NCI-H2196 (cell line): ENCODE data around the gene PIPOX.
A peak's percentile ranks its signal among the peaks of the same experiment; 100 is the strongest.

ENCODE experiments used
- DNase-seq: peaks from one replicate; lab custom pipeline; 2025; ENCODE audit not compliant: unreplicated experiment; lab: John Stamatoyannopoulos, UW

The PIPOX gene, protein sequence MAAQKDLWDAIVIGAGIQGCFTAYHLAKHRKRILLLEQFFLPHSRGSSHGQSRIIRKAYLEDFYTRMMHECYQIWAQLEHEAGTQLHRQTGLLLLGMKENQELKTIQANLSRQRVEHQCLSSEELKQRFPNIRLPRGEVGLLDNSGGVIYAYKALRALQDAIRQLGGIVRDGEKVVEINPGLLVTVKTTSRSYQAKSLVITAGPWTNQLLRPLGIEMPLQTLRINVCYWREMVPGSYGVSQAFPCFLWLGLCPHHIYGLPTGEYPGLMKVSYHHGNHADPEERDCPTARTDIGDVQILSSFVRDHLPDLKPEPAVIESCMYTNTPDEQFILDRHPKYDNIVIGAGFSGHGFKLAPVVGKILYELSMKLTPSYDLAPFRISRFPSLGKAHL

DNA sequence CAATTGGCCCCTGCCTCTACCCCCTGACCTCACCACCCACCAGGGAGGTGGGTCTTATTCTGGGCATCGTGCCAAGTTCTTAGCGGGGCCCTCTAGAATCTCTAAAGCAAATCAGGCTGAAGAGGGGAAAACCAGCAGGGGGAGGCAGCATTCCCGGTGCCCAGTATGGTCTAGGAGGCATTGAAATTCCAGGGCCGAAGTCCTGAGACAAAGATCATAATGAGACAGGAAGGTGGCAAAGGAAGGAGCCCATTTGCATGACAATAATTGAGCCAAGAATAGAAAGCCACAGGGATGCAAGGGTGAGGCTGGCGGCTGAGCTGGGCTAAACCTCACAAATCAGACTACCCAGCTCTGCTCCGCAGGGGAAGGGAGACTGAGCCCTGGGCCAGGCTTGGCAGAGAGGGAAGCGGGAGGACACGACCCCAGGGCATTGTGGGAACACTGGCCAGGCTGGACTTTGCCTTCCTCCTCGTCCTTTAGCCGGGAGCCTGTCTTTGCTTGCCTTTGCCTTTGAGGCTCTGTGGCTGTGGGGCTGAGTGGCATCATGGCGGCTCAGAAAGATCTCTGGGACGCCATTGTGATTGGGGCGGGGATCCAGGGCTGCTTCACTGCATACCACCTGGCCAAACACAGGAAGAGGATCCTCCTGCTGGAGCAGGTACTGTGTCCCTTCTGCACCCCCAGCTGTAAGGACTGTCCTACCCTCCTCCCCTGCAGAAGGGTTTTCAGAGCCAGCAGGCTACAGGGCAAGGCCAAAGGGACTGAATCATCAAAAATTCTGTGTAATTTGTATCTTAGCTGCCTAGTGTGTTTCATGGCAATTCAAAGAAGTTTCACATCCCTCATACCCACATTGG is at the start of gene PIPOX:
TSS of gene PIPOX (plus strand) at position 463 of the 860 bp plus-strand sequence. CDS start at position 548, 85 bp downstream.
- peak; percentile 37 for DNase-seq

DNA sequence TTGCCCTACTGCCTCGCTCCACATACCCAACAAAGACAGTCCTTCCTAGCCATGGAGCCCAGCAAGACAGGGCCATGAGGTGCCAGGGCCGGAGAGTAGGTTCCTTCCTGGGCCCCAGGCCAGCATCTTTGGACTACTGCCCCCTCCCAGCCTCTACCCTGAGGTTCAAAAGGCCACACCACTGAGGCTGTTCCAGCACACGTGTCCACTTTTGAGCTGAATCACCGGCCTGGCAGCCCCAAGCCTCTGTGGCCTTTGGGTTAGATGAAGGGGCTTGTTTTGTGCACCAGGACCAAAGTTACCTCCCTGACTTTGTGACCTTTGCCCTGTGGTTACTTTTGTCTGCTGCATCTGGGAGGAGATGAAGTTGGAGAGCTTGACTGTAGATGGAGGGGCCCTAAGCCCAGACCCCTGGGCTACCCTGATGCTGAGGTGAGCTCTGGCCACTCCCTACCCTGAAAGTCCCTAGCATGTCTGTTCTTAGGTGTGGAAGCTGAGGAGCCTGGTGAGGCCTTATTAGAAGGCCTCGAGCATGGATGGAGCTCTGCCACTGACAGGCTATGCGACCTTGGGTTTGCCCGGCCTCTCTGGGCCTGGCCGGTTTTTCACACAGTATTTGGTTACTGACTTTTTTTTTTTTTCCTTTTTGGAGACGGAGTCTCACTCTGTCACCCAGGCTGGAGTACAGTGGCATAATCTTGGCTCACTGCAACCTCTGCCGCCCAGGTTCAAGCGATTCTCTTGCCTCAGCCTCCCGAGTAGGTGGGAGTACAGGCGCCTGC is 49.1 kb upstream of the PIPOX start:
- no peak for DNase-seq

DNA sequence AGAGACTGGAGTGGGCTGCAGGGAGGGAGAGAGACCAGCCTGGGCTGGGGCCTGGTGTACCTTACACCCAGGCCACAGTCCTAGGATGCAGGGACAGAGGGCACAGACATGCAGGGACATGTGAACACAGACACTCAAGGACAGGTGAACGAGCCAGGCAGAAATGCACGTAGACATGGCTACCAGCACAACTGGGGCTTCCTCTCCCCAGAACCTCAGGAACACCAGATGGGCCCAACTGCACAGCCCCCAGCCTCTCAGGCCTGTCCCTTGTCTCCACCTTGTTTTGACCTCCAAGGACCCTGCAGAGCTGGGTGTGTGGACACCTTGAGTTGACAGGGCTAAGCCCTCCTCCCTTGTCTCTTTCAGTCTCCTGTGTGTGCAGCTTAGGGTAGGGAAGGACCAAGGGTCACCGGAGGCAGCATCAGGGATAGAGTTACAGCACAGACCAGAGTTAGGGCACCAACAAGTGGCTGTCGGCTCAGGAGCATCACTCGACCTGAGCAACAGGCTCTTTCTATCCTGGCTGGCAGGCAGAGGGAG is 46.3 kb upstream of the PIPOX start:
- DNase-seq: no peak

DNA sequence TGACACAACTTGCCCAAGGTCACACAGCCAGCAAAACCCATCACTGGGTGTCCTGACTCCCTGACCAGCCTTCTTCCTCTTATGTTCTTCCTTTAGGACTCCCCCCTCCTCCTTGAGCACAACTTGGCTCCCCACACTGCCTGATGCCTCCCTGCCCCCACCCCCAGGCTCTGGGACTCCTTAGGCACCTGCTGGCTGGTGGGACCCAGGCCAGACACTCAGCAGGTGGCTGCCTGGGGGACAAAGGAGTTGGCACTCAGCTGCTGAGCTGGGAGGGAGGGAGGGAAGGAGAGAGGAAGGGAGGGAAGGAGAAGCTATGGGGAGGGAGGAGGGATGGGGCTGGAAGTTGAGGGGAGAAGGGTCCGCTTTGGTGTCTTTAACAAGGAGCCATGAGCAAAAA is 45.1 kb upstream of the PIPOX start:
- peak; percentile 74 for DNase-seq

DNA sequence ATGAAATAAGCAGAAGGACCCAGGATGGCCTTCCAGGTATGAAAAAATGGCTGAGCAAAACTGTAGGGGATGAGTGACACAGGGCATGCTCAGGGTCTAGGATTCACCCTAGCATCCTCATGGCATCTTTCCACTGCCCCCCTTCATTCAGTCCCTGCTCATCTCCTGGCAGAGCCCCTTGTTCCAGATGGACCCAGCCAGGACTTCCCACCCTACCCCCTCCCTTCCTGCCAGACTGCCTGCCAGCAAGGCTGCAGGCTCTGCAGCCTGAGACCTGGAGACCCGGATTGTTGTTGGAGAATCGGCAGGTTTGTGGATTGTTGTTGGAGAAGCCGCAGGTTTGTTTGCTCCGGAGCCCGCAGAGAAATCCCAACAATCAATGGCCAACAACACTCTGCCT is 43.7 kb upstream of the PIPOX start:
- DNase-seq: no peak

DNA sequence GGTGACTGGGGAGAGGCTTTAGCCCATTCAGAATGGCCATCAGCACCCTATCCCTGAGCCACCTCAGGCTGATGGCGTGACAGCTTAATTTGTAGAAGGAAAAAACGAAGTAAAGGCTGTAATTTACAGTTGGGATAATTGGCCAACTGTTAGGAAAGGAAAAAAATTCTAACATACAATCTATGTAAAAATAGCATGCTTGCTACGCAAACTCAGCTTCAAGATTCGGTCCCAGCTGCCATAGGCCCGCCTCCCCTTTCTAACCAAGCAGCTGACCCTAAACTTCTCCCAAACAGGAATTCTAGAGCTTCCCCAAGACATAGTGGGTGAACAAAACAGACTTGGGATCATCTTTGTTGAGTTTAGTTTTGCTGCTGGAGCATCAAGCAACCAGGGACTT is 42.0 kb upstream of the PIPOX start:
- no peak for DNase-seq

DNA sequence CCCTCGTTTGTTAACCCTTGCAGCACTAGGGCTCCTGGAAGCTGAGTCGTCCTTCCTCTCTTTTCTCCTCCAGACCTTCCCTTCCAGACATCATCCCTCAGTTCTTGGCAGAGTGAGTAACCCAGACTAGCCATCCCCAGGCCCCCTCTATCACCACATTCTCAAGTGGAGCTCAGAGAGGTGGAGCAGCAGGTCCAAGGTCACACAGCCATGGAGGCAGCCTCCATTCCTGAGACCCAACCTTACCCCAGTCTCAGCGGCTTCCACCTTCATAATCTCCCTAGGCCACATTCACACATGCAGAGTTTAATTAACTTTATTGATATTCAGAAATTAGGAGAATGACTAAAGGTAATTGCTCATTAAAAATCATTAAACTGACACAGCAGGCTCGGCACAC is 40.1 kb upstream of the PIPOX start:
- no peak for DNase-seq

DNA sequence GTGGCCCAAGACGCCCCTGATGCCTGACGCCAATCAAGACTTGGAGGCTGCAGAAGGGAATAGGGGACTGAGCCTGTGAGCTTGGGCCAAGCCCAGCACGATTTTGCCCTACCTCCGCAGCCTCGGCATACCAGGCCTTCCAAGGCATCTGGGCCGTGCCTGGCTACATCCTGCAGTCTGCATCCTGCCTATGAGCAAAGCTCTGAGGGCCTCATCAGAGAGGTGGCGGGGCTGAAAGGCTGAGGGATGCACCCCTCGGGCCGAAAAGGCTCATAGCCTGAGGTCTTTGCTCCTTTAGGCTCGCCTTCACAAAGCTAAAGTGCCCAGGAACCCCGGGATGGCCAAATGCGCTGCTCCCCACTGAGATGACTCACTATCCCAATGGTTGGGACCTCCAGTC is 39.7 kb upstream of the PIPOX start:
- no peak for DNase-seq

DNA sequence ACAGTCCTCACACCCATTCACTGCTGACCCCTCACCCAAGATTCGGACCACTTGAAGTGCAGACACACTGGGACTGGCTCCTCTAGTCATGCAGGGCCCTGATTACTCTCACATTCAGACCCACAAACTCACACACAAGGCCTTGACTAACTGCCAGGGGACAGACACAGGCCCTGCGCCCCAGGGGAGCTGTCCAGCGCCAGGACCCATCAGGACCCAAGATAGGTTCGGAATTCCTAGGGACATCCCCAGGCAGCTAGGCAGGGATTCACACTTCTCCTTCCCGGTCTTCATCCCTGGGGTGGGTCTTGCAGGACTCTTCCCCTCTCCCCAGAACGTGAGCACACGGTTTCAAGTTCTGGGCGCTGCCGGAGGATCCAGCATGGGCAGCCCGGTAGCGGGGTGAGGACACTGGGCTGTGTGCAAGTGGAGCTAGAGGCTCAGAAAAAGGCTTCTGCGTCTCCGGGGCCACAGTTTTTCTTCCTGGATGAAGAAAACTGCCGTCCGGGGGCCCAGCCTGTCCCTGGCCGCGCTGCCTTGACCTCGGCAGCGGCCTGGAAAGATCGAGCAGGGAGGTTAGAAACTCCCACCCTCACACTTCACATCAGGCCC is 38.8 kb upstream of the PIPOX start:
- no peak for DNase-seq

DNA sequence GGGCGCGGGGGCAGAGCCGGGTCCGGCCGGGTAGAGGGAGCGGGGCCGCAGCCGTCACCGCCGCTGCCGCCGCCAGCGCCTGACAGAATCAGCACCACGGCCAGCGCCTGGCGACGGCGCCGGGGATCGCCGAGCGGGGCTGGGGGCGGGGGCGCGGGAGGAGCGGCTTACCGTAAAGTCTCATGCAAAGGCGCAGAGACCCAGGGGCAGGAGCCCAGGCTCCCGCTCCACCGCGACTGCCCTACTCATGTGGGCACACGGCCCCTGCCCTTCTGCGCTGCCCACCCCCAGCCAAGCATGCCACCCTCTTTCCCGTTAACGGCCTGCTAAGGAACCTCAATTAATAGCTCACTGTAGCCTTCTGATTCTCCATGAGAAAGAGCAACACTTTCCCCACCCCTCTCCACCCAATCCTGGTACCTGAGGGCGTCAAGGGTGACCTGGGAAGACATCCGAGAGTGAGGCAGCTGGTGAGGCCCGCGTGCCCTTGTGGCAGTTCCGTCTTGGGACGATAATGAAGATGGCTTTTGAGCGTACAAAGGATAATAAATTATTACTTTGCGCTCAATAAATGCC is 36.9 kb upstream of the PIPOX start, which contains the start of gene SEZ6:
TSS of gene SEZ6 (minus strand) at position 98 of the 576 bp plus-strand sequence. CDS start 164 bp downstream, outside the sequence.
- DNase-seq: peak; percentile 56

DNA sequence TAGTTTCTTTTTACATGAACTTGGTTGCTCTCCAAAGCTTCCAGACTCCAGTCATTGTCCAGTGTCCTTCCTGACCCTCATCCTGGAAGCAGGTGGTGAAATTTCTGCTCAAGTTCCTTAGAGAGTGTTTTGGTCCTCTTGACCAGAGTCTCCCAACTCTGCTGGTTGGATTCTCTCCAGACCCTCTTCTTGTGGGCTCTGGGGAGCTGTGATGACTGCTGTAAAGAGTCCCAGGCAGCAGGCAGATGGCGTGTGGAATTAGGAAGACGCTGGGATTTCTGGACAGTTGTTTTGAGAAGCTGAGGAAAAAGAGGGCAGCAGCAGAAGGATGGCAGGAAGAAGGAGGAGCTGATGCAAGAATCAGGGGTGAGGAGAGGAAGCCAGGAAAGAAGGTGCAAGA is 35.5 kb upstream of the PIPOX start:
- no peak for DNase-seq

DNA sequence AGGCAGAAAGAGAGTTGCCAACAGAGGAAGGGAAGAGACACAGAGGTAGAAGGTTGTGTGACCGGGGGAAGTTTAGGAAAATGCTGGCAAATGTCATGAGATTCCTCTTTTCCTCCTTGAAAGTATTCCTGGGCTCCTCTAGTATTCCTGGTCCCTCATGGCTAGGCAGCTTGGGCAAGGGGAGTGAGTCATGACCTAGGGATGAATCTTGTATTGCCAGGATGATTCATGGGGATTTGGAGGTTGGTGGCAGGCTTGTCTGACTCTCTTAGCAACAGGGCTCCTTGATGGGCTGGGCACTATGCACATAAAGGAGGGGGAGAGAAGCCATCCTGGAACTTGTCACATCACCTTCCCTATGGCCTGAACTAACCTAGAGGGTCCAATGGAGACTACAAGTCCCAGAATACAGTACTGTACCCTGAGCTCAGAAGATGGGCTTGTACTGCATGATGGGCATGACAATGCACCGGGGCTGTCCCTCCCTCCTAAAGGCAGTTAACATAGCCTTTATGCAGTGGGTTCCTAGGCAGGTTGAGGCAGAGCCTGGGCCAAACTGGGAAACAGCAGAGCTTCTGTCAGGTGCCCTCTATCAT is 35.0 kb upstream of the PIPOX start:
- no peak for DNase-seq

DNA sequence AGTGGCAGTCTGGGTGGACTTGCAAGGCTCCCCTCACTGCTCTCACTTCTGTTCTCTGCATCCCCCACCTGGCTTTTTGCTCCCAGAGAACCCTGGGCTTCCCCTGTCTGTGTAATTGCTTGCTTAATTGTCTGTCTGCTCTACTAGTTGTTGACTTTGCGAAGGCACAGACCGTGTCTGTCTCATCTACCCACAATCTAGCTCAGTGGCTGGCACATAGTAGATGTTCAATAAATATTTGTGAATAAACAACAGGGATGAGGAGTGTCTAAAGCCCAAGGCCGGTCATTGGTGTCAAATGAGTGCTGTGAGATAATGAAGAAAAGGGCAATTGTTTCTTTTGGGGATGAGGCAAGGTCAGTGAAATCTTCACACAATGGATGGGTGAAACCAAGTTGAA is 34.4 kb upstream of the PIPOX start:
- DNase-seq: no peak

DNA sequence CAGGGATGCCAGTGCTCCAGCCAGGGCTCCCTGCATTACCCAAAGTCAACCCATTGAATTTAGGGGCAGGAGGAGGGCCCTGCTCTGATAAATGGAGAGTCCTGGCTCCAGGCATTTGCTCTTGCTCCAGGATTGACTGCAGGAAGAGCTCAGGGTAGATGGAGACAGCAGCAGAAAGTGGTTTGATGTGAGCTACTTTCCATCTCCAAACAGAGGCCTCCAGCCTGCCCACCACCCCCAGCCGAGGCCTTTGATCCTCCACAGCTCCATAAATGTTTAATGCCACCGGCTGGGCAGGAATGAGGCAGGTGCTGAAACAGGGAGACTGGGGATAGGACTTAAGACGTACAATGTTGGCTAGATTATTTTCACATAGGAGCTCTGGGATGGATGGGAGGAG is 32.8 kb upstream of the PIPOX start:
- DNase-seq: no peak

DNA sequence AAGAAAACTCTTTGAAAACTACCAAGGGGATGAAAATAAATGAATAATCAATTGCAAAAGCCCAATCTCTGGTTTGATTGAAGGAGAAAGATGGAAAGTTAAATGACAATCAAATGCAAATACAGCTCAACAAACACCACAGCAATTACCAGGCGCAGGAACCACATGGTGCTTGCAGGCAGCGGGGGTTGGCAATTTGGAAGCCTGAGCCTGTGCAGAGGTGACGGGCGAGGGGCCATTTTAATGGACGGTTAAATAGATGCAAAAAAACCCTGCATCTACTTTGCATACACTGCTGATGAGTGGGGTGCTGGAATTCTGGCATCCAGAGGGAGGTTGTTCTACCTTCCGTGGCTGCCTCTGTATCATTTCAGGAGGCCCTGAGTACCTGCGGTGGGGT is 32.4 kb upstream of the PIPOX start:
- DNase-seq: no peak

DNA sequence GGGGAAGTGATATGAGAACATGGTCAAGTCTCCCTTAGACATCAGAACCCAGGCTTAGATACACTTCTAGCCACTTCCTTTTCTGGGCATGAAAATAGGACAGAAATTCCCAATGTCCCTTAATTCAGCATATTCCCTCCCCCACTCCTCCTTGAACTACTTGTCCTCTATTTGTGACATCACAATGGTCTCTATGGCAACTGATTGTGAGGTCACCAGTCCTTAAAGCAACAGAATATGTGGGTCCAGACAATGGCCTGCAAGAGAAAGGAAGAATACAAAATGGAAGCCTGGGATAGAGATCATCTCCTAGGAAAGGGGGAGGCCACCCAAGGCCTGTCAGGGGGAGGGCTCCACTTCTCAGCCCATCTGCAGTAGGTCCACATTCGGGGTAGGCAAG is 30.4 kb upstream of the PIPOX start:
- no peak for DNase-seq

DNA sequence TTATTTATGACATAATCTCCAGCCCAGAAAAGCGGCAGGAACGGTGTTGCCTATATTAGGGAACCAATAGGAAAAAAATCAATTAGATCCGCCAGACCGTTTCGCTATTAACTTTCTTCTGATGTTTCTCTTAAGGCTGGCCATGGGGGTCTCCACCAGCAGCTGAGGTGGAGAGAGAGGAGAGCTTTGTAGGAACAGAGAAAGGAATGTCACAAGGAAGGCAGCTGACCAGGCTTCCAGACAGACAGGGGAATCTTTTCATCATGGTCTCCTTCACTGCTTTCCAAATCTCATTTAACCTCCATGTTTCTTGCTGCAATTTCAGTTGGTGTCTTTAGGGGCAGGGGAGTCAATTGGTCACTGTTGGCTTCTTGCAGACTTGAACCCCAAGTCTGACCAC is 28.2 kb upstream of the PIPOX start:
- DNase-seq: no peak

DNA sequence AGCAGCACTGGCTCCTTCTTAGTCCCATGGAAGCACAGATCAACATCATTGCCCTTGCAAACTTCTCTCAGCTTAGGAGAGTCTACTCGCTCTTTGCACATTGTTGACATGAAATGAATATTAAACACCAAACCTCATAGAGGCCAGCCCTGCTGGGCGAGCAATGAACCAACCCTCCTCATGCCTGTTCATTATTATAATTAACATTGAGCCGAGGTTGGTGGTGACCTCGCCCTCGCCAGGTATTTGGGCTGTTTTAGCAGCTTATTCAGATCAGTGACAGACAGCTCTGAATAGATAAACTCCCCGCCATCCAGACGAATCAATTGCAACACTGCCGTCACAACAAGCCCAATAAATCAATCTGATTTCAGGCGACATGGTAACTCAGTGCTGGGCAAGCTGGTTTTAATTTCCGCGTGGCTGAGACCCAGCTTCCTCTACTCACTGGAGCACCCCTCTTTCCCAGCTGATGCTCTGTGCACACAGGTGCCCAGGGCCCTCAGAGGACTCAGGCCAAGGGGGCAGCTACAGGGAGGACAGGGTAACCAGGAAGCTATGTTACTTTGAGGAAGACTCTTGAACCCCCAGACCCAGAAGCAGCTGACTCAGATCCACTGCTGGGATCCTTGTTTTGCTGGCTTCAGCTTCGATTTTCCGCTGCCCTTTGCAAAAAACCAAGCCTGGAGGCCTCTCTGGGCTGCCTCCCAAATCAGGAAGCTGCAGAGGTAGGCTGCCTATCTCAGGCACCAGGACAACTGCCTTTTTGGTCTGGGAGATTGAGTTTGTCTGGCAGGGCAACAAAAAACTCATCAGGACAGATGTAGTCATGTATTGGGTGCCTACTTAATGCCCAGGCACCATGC is 26.4 kb upstream of the PIPOX start:
- no peak for DNase-seq
